ENCODE data around the gene SELE. TPM values are rescaled to one million over a fixed set of nuclear protein-coding genes. Genes with fewer than 3 reads are reported as not detected.

SELE gene
- total RNA-seq, 2 experiments from 2014 or later: not detected

DNA sequence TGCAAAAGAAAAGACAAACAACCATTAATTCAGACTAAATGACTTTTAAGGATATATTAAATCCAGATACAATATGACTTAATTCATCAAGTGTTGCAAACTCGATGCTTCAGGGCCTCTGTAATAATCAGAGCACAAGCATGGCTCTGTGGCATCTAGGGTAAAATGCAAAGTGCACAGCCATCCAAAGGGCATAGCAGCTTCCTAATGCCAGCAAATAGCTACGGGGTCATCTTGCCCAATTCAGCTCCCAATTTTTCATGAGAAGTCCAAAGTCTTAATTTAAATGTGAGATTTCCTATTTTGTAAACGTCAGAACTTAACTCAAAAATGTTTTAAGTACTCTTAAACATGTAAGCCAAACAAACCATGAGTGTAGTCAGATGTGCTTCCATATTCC, 7.9 kb downstream of the SELE start:
- Histone ChIP-seq H3K4me3 (ENCODE audit: low read depth, low read length, poor library complexity, severe bottlenecking) (no peak overlapping the region), H3K79me2 (ENCODE audit: insufficient read depth, low read depth, low read length) (no peaks in the 10 kb centered on the region), H2AFZ (ENCODE audit: low read length) (no peak overlapping the region), H3K4me2 (ENCODE audit: low read length) (no peak overlapping the region), H3K9me3 (ENCODE audit: low read length) (no peaks in the 10 kb centered on the region), H3K4me1 (ENCODE audit: insufficient read depth, low read length, poor library complexity, severe bottlenecking) (no peaks in the 10 kb centered on the region), H4K20me1 (ENCODE audit: insufficient read depth, low read length) (no peaks in the 10 kb centered on the region), H3K9me2 (ENCODE audit: insufficient read depth, low read length) (no peaks in the 10 kb centered on the region), H3K27ac (ENCODE audit: low read depth, low read length, poor library complexity, severe bottlenecking) (no peak overlapping the region), H3K36me3 (ENCODE audit: insufficient read depth, low read length) (no peaks in the 10 kb centered on the region)
- no peak for DNase-seq (ENCODE audit: low spot score)
- no TSS peak for BruUV-seq (replicated peaks)
- no peak for TF ChIP-seq EZH2phosphoT487 (IDR thresholded peaks at IDR 0.05; ENCODE audit: borderline replicate concordance, low read depth, low read length)
- no peak for TF ChIP-seq CTCF (conservative IDR thresholded peaks at IDR 0.05; ENCODE audit: low read length)
- intact Hi-C loops (cut with micrococcal nuclease; ENCODE audit: unreplicated experiment): no loop called here
- ChIA-PET CTCF (ENCODE audit: unreplicated experiment) (no interaction called here), POLR2A (no interaction called here)

GRCh38 chr1:169724168-169724567, 9.7 kb downstream of the SELE start:
- CTCF ChIA-PET (ENCODE audit: unreplicated experiment): no interaction called here
- intact Hi-C loops (cut with micrococcal nuclease; ENCODE audit: unreplicated experiment): no loop called here
- H3K27ac ChIP-seq (ENCODE audit: low read depth, low read length, poor library complexity, severe bottlenecking): no peak overlapping the region
- POLR2A ChIA-PET: no interaction called here
- H4K20me1 ChIP-seq (ENCODE audit: insufficient read depth, low read length): no peaks in the 10 kb centered on the region
- no peak for DNase-seq (ENCODE audit: low spot score)
- H3K4me2 ChIP-seq (ENCODE audit: low read length): no peak overlapping the region
- H3K4me1 ChIP-seq (ENCODE audit: insufficient read depth, low read length, poor library complexity, severe bottlenecking): no peaks in the 10 kb centered on the region
- H3K36me3 ChIP-seq (ENCODE audit: insufficient read depth, low read length): no peaks in the 10 kb centered on the region
- no peak overlapping the region for H3K4me3 ChIP-seq (ENCODE audit: low read depth, low read length, poor library complexity, severe bottlenecking)
- no peak overlapping the region for H2AFZ ChIP-seq (ENCODE audit: low read length)
- H3K9me2 ChIP-seq (ENCODE audit: insufficient read depth, low read length): no peaks in the 10 kb centered on the region
- TF ChIP-seq EZH2phosphoT487 (IDR thresholded peaks at IDR 0.05; ENCODE audit: borderline replicate concordance, low read depth, low read length) (no peak), CTCF (conservative IDR thresholded peaks at IDR 0.05; ENCODE audit: low read length) (no peak)
- no peaks in the 10 kb centered on the region for H3K9me3 ChIP-seq (ENCODE audit: low read length)
- no TSS peak for BruUV-seq (replicated peaks)
- H3K79me2 ChIP-seq (ENCODE audit: insufficient read depth, low read depth, low read length): no peaks in the 10 kb centered on the region

- intact Hi-C loops (cut with micrococcal nuclease; ENCODE audit: unreplicated experiment): no loop called here
- Histone ChIP-seq H3K27ac (ENCODE audit: low read depth, low read length, poor library complexity, severe bottlenecking) (no peak overlapping the region), H3K79me2 (ENCODE audit: insufficient read depth, low read depth, low read length) (no peaks in the 10 kb centered on the region), H3K36me3 (ENCODE audit: insufficient read depth, low read length) (no peaks in the 10 kb centered on the region), H3K4me1 (ENCODE audit: insufficient read depth, low read length, poor library complexity, severe bottlenecking) (no peaks in the 10 kb centered on the region), H4K20me1 (ENCODE audit: insufficient read depth, low read length) (no peaks in the 10 kb centered on the region), H3K4me3 (ENCODE audit: low read depth, low read length, poor library complexity, severe bottlenecking) (no peak overlapping the region), H3K9me3 (ENCODE audit: low read length) (no peaks in the 10 kb centered on the region), H3K9me2 (ENCODE audit: insufficient read depth, low read length) (no peaks in the 10 kb centered on the region), H3K4me2 (ENCODE audit: low read length) (no peak overlapping the region), H2AFZ (ENCODE audit: low read length) (no peak overlapping the region)
- no TSS peak for BruUV-seq (replicated peaks)
- DNase-seq (ENCODE audit: low spot score): no peak
- TF ChIP-seq EZH2phosphoT487 (IDR thresholded peaks at IDR 0.05; ENCODE audit: borderline replicate concordance, low read depth, low read length): no peak
- TF ChIP-seq CTCF (conservative IDR thresholded peaks at IDR 0.05; ENCODE audit: low read length): no peak
- ChIA-PET POLR2A (no interaction called here), CTCF (ENCODE audit: unreplicated experiment) (no interaction called here)
These were observed 10.1 kb downstream of the SELE start for GRCh38 chr1:169723763-169724162.
